Activated CD8-positive, alpha-beta memory T cell treated with anti-CD3 and anti-CD28 coated beads, Interleukin-2, amount 50 U/mL, for 4 hours (primary cell): ENCODE data around the gene SERINC2.
"Not testable (repeated sequence)": the region's sequence is repeated elsewhere in the genome, so short reads cannot be mapped to it uniquely, and the experiment has no call there.

Experiments used
- DNase-seq: peaks from one replicate; pipeline ENCODE4 v3.0.0-alpha.2; 2020

SERINC2 gene

GRCh38 chr1:31416101-31416736 lies 3.2 kb downstream of the SERINC2 start:
- DNase-seq: no peak

GRCh38 chr1:31417148-31417547 lies 4.1 kb downstream of the SERINC2 start:
- DNase-seq: no peak

GRCh38 chr1:31418626-31419323 lies 5.8 kb downstream of the SERINC2 start:
- no peak for DNase-seq

GRCh38 chr1:31420716-31421115 lies 7.7 kb downstream of the SERINC2 start:
- DNase-seq: no peak

GRCh38 chr1:31421371-31422040 lies 8.5 kb downstream of the SERINC2 start:
- no peak for DNase-seq

GRCh38 chr1:31422505-31423319 lies 9.7 kb downstream of the SERINC2 start:
- peak; percentile 72 for DNase-seq

GRCh38 chr1:31423418-31423947 lies 10.5 kb downstream of the SERINC2 start:
- DNase-seq: no peak

GRCh38 chr1:31424568-31424967 lies 11.6 kb downstream of the SERINC2 start:
- no peak for DNase-seq

GRCh38 chr1:31425301-31426081 lies 12.5 kb downstream of the SERINC2 start:
- DNase-seq: no peak

GRCh38 chr1:31426249-31426922 lies 13.4 kb downstream of the SERINC2 start:
- DNase-seq: no peak

GRCh38 chr1:31427322-31427721 lies 14.3 kb downstream of the SERINC2 start:
- DNase-seq: no peak

- DNase-seq: no peak
Observed at GRCh38 chr1:31428436-31429221, 15.6 kb downstream of the SERINC2 start.

- DNase-seq: no peak
Observed at GRCh38 chr1:31429583-31429982, 16.6 kb downstream of the SERINC2 start.

- DNase-seq: not testable (repeated sequence)
Observed at GRCh38 chr1:31431351-31432257, 18.6 kb downstream of the SERINC2 start.

GRCh38 chr1:31432592-31433395 lies 19.8 kb downstream of the SERINC2 start:
- DNase-seq: no peak

- DNase-seq: no peak
Observed at GRCh38 chr1:31433396-31433930, 20.4 kb downstream of the SERINC2 start.

GRCh38 chr1:31434101-31434871 lies 21.3 kb downstream of the SERINC2 start:
- no peak for DNase-seq

- DNase-seq: no peak
Observed at GRCh38 chr1:31434979-31435378, 22.0 kb downstream of the SERINC2 start.
